RWPE2 (cell line): ENCODE results near the gene PRLHR.

Experiments
- ATAC-seq: fragments of 200-7000 bp; cut with Tn5 transposase; 3 replicates; pipeline ENCODE4 v1.9.1; 2021; ENCODE audit warnings: low read depth
- DNase-seq: peaks from one replicate; pipeline ENCODE4 v3.0.0-alpha.2; 2020; ENCODE audit warnings: low spot score
- H3K27ac ChIP-seq: fragments of 450-650 bp; 2 replicates; pipeline ENCODE4 v1.5.1; 2017; ENCODE audit warnings: mild to moderate bottlenecking; ENCODE audit not compliant: poor library complexity, severe bottlenecking
- H3K27me3 ChIP-seq: fragments of 250-450 bp; sonication (Bioruptor Pico); 2 replicates; pipeline ENCODE4 v1.5.1; 2021; ENCODE audit warnings: mild to moderate bottlenecking, moderate library complexity; ENCODE audit not compliant: insufficient read depth, poor library complexity, severe bottlenecking
- H3K36me3 ChIP-seq: fragments of 250-450 bp; sonication (Bioruptor Pico); 2 replicates; pipeline ENCODE4 v1.5.1; 2020; ENCODE audit warnings: low read depth, mild to moderate bottlenecking, moderate library complexity
- H3K4me1 ChIP-seq: fragments of 250-450 bp; sonication (Bioruptor Pico); 2 replicates; pipeline ENCODE4 v1.5.1; 2021; ENCODE audit warnings: mild to moderate bottlenecking, moderate library complexity; ENCODE audit not compliant: insufficient read depth, poor library complexity, severe bottlenecking
- H3K4me3 ChIP-seq: fragments of 250-450 bp; sonication (Bioruptor Pico); 2 replicates; pipeline ENCODE4 v1.5.1; 2021; ENCODE audit warnings: mild to moderate bottlenecking, moderate library complexity; ENCODE audit not compliant: severe bottlenecking
- H3K9me3 ChIP-seq: fragments of 250-450 bp; sonication (Bioruptor Pico); 2 replicates; pipeline ENCODE4 v1.5.1; 2021; ENCODE audit warnings: mild to moderate bottlenecking, moderate library complexity; ENCODE audit not compliant: severe bottlenecking
- TF ChIP-seq, protein P1 (sequence below): fragments of 450-650 bp; IDR thresholded peaks from one replicate; pipeline ENCODE4 v1.5.1; 2017; ENCODE audit warnings: mild to moderate bottlenecking, moderate library complexity; ENCODE audit not compliant: poor library complexity, severe bottlenecking

PRLHR gene

DNA sequence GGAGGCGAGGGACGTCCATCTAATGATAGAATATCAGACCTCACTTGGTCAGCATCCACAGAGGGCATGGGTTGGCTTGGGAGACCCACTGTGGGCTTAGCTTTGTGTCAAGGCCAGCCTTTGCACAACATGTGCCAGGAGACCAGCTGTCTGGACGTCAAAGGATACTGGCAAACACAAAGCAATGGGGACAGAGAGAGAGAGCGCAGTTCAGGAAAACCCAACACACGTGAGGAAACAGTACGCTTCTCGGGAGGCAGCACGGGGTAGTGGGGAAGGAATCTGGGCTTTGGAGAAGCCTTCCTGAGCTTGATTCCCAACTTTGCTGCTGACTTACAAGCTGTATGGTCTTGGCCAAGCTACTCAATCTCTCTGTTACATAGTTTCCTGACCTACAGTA is 14.7 kb downstream of the PRLHR start:
- Histone ChIP-seq H3K9me3 (no peaks in the 10 kb centered on the region), H3K27me3 (no peaks in the 10 kb centered on the region), H3K27ac (no peak overlapping the region), H3K4me3 (no peak overlapping the region), H3K36me3 (no peaks in the 10 kb centered on the region), H3K4me1 (peaks cover 9% of the 10 kb centered on the region)
- TF ChIP-seq, protein P1, sequence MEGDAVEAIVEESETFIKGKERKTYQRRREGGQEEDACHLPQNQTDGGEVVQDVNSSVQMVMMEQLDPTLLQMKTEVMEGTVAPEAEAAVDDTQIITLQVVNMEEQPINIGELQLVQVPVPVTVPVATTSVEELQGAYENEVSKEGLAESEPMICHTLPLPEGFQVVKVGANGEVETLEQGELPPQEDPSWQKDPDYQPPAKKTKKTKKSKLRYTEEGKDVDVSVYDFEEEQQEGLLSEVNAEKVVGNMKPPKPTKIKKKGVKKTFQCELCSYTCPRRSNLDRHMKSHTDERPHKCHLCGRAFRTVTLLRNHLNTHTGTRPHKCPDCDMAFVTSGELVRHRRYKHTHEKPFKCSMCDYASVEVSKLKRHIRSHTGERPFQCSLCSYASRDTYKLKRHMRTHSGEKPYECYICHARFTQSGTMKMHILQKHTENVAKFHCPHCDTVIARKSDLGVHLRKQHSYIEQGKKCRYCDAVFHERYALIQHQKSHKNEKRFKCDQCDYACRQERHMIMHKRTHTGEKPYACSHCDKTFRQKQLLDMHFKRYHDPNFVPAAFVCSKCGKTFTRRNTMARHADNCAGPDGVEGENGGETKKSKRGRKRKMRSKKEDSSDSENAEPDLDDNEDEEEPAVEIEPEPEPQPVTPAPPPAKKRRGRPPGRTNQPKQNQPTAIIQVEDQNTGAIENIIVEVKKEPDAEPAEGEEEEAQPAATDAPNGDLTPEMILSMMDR, result no peak
- DNase-seq (no peak), ATAC-seq (no peak)

DNA sequence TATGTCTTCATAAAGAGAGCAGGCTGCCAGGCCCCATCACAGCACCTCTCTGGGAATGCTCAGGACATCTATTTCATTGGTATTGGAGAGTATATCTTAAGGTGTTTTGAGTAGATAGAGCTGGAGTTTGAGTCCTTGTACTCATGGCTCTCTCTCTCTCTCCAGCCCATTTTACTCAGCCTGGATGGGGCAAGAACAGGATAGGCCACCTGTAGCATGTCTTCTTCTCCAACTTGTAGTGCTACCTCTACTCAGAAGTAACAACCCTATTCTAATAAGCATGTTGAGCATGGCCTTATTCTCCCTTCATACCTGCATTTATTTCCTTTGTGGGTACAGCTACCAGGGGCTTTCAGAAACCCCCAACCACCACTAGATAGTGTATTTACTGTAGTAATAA is 21.9 kb downstream of the PRLHR start:
- ATAC-seq, result no peak
- TF ChIP-seq, protein P1, result no peak
- Histone ChIP-seq H3K36me3 (no peaks in the 10 kb centered on the region), H3K9me3 (no peaks in the 10 kb centered on the region), H3K27ac (no peak overlapping the region), H3K4me3 (no peak overlapping the region), H3K27me3 (no peaks in the 10 kb centered on the region), H3K4me1 (no peaks in the 10 kb centered on the region)
- no peak for DNase-seq

GRCh38 chr10:118572256-118573041 is 23.0 kb downstream of the PRLHR start:
- Histone ChIP-seq H3K4me3 (no peak overlapping the region), H3K27ac (no peak overlapping the region), H3K36me3 (no peaks in the 10 kb centered on the region), H3K4me1 (no peaks in the 10 kb centered on the region), H3K9me3 (no peaks in the 10 kb centered on the region), H3K27me3 (no peaks in the 10 kb centered on the region)
- TF ChIP-seq, protein P1, result no peak
- DNase-seq (no peak), ATAC-seq (no peak)

DNA sequence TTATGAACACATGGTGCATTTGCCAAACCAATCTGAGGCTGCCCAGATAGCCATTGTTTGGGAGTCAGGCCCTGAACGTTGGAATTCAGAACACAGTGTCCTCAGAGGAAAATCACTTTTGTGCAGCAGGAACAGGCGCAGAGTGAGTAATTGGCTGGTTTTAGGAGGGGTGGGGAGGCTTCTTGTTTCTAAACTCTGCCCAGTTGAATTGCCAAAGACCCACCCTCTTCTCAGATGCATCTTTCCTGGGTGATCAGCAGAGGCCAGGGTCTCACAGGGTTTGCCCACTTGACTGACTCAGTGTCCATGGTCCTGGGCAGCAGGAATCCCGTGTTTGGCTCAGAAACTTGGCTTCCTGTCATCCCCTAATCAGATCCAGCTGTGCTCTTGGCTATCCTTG is 24.3 kb downstream of the PRLHR start:
- Histone ChIP-seq H3K27ac (no peak overlapping the region), H3K4me1 (no peaks in the 10 kb centered on the region), H3K36me3 (no peaks in the 10 kb centered on the region), H3K27me3 (no peaks in the 10 kb centered on the region), H3K4me3 (no peak overlapping the region), H3K9me3 (no peaks in the 10 kb centered on the region)
- TF ChIP-seq, protein P1, result no peak
- ATAC-seq, result no peak
- no peak for DNase-seq

- Histone ChIP-seq H3K4me1 (no peaks in the 10 kb centered on the region), H3K36me3 (no peaks in the 10 kb centered on the region), H3K9me3 (no peaks in the 10 kb centered on the region), H3K27ac (no peak overlapping the region), H3K4me3 (no peak overlapping the region), H3K27me3 (no peaks in the 10 kb centered on the region)
- no peak for ATAC-seq
- no peak for DNase-seq
- TF ChIP-seq, protein P1, result no peak
These were observed 24.9 kb downstream of the PRLHR start for GRCh38 chr10:118570591-118570990.
